HG02970 (cell line): ENCODE data around the gene ZC3H7A.

Experiments
- ATAC-seq: cut with Tn5 transposase; IDR thresholded peaks from one replicate; pipeline ENCODE4 v1.9.1; 2021; ENCODE audit warnings: mild to moderate bottlenecking, moderate library complexity, moderate number of reproducible peaks; ENCODE audit not compliant: unreplicated experiment, low FRiP score

Gene ZC3H7A

DNA sequence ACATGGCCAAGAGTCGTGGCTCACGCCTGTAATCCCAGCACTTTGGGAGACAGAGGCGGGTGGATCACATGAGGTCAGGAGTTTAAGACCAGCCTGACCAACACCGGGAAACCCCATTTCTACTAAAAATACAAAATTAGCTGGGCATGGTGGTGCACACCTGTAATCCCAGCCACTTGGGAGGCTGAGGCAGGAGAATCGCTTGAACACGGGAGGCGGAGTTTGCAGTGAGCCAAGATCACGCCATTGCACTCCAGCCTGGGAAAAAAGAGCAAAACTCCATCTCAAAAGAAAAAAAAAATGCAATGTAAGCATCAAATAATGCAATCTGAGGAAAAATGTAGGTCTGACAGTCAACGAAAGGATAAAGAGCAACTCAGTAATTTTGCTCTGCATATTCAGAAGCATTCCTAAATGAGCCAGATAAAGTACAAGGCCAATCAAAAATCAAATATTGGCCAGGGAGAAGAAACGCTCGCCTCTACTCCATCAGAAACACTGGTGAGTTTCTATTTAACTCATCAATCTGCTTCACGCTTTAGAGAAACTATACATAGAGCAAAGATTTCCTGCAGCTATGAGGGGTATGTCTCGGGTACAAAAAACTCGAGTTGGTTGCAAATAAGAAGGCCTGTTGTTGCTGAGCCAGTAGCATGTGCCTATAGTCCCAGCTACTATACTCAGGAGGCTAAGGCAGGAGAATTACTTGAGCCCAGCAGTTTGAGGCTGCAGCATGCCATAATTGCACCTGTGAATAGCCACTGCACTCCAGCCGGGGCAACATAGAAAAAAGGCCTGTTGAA is 58.1 kb downstream of the ZC3H7A start:
- ATAC-seq: no peak

DNA sequence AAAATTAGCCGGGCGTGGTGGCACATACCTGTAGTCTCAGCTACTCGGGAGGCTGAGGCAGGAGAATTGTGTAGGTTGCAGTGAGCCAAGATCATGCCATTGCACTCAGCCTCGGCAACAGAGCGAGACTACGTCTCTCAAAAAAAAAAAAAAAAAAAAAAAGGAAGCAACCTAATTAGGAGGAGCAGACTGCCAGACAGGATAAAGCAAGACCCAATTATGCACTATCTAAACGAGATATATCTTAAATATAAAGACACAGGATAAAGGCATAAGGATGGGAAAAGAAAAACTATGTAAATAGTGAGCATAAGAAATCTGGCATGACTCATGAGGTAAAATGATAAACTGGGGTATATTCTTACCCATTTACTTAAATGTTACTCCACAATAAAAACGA is 59.3 kb downstream of the ZC3H7A start:
- ATAC-seq: no peak

DNA sequence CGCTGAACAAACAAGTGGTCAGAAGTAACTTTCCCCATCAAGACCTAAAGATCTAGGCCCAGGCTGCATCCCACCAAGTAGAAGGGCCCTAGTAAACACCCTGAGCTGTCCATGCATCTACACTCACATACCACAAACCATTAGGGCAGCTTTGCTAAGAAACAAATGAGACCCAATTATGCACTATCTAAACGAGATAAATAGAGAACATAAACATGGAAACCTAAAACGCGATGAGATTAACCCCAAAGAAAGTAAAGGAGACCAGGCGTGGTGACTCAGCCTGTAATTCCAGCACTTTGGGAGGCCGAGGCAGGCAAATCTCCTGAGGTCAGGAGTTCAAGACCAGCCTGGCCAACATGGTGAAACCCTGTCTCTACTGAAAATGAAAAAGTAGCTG is 60.2 kb downstream of the ZC3H7A start:
- no peak for ATAC-seq

DNA sequence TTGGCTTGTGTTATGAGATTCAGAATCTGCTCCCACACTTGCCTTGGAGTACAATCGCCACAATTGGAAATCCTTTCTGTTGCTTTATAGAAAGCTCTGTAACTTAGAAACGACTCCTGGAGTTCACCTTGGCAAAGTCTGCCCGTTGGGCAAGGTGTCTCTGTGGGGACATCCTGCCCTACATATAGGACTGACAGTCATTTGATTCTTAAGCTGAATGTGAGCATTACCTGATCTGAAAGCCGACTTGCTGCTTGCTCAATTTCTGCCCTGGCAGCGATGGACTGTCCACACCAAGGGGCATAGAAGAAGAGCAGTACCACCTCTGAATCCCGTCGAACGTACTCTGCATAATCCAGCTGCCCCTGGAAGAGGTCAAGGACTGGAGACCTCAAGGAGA is 61.3 kb downstream of the ZC3H7A start:
- no peak for ATAC-seq

DNA sequence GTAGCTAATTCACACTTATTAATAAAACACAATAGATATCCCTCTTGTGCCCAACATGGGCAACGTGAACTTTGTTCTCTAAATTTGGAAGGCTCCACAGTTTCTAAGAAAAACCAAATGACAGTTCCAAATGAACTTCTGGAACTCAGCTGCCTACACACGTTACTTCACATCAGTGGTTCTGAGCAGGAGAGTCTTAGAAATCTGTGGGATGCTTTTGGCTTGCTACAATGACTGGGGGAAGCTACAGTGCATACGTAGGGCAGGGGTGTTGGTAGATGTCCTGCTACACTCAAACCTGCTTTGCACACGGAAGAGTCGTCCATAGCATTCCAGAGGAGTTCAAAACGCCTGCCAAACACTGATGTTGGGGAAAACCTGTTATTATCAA is 62.4 kb downstream of the ZC3H7A start:
- ATAC-seq: no peak

DNA sequence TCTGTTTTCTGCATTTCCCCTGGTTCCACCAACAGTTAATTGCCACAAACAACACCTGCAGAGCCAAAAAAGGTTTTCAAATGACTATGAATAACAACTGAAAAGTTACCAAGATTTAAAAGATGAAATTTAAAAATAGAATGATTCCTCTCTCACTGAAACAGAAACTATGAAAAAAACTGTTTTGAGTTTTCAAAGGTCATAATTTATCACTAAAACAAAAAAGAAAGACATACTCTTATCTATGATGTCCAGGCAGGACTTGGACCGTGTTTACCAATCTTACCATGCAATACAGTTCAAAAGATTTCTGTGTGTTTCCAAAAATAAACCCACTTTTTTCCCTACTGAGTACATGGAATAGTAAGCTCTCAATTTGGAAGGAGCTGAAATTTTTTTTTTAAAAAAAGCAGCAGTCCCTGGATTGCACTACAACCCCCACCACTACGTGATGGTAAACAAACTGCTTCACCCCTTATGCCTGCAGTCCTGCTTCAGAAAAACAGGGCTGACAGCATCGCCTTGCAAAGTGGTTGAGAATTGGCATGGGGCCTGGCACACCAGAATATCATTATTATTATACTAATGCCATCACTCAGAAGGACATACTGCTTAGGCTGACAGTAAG is 62.9 kb downstream of the ZC3H7A start:
- ATAC-seq: no peak

DNA sequence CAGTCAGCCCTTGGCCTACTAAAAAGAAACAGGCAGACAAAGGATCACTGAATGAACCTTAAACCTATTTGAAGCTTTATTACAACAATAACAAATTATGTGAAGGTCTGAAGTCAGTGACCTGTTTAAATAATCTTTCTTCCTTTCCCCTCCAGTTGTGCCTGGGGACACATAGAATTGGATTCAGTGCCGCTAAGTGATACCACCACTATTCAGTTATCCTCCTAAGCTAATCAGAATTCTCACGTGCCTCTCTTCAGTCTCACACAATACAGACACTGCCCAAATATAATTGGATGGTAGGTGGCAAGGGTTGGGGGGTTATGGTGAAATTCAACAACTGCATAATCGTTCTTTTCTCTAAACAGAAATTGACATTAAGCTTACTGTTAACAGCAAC is 65.8 kb downstream of the ZC3H7A start:
- no peak for ATAC-seq

DNA sequence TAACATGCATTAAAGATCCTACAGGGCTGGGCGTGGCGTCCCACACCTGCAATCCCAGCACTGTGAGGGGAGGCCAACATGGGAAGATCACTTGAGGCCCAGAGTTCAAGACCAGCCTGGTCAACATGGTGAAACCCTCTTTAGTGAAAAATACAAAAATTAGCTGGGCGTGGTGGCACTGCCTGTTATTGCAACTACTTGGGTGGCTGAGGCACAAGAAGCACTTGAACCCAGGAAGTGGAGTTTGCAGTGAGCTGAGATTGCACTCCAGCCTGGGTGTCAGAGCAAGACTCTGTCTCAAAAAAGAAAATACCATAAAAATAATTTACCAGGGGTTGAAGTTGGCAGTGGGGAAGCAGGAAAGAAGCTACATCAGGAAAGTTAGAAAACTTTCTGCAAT is 67.3 kb downstream of the ZC3H7A start:
- ATAC-seq: no peak

DNA sequence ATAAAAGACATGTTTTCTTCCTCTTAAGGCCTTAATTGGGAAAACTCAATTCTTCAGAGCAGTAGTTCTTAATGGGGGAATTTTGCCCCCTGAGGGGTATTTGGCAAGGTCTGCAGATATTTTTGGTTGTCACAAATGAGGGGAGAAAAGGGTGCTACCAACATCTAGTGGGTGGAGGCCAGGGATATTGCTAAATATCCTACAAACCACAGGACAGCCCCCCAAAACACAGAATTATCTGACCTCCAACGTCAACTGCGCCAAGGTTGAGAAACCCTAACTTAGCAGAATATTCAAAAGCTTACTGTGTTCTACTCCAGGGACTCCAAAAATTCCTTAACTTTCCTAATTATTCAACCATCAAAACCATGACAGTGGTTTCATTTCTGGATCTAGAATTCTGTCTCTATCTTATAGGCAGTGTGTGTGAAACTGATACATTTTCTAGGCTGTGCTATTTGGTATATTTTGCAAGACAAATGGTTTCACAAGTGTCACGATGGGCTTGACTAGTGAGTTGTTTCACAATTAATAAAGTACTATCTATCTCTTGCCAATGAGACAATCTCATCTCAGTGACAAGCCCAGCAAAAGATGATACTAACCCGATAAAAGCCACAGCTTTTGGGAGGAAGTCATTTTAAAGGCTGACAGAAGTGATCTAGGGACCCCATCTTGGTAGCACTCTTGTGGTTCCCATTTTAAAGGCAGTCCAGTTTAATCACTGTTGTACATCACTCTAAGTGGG is 69.1 kb downstream of the ZC3H7A start:
- ATAC-seq: no peak

DNA sequence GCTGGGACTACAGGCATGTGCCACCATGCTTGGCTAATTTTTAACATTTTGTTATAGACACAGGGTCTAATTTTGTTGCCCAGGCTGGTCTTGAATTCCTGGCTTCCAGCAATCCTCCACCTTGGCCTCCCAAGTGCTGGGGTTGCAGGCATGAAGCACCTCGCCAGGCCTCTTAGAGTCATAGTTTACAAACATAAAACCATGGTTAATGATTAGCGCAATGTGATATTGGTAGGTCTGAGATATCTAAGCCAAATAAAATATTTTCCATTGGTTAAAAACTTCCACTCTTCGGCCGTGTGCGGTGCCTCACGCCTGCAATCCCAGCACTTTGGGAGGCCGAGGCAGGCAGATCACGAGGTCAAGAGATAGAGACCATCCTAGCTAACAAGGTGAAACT is 71.0 kb downstream of the ZC3H7A start:
- no peak for ATAC-seq

DNA sequence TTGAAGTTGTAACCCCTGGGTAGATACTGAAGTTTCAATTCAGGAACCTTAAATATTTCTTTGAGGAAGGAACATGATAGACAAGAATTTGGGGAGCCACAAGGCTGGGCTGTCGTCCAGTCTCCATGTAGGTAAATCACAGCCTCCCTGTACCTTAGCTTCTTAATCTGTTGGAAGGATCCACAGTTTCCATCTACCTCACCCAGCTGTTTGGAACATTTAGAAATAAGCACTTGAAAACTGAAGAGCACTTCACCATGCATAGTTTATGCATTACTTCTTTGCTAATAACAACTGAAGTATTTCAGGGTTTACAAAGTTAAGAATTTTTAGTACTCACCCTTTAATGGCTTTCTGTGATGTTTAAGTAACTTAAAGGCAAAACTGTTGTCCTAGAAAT is 71.6 kb downstream of the ZC3H7A start:
- no peak for ATAC-seq

DNA sequence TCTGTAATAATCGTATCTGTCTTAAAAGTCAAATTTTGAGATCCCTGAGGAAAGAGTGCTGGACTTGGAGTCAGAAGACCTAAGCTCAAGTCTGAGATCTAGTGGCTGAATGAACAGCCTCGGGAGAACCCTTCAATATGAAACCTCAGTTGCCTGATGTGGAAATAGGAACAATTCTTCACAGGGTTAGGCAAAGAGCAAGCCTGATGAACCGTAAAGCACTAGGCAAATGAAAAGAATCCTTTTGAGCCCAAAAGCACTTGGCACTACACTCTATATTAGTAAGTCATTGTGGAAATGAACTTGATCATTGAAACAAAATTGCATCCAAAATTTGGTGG is 74.6 kb downstream of the ZC3H7A start:
- ATAC-seq: no peak

DNA sequence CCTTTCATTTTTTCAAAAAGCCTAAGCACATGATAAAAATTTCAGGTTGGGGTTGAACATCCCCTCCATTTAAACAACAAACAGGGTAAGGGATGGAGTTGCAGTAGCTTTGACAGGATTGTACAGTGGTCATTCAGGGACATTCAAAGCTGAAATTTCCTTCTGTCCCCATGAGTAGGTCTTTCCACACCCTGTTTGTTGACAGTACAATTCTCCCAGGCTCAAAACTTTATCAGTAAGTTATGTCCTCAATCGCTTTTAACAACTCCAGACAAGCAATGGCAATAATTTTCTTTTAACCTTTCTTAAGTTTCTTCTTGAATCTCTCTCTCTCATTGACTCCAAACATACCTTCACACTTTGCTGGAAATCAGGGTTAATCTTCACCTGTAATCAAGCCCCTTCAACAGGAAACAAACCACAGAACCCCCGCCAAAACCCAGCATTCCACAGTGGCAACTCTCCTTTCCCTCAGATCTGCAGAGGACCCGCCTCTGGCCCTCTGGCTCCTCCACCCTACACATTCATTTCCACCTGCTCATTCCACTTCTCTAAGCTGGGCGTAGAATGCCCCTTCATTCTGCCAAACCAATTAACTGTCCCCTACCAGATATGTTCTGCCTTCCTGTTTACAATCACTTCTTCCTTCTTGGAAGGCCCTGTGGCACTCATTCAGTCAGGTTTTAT is 75.1 kb downstream of the ZC3H7A start:
- ATAC-seq: no peak

DNA sequence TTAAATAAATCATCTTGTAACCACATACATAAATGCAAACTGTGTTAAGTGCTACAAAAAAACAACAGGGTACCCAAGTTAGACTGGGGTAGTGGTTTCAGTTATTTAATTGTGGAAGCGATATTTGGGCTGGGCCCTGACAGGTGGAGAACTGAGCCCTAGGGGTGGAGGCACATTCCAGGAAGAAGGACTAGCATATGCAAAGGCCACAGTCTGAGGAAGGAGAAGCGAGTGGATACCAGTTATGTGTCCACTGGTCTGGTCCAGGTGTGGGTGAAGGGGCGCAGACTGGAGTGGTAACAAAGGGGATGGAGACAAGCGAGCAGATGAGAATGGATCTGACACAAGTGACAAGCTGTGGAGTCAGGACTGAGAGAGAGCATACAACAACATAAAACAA is 77.3 kb downstream of the ZC3H7A start:
- ATAC-seq: no peak

DNA sequence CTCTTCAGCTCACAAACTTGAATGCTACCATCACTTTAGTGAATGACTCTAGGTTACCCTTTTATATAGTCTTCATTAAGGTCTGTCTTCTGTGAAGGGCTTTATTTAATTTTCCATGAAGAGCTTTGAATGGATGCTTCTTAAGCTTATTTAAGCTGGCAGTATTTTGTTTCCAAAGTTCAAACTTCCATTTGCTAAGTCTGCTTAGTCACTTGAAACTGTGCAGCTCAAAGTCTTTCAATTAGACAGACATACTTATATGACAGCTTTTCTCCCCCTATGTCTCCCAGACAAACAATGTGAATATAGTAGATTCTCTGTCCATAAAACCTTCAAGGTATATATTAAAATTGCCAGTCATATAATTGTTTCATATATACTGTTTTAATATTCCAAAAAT is 77.9 kb downstream of the ZC3H7A start:
- no peak for ATAC-seq

DNA sequence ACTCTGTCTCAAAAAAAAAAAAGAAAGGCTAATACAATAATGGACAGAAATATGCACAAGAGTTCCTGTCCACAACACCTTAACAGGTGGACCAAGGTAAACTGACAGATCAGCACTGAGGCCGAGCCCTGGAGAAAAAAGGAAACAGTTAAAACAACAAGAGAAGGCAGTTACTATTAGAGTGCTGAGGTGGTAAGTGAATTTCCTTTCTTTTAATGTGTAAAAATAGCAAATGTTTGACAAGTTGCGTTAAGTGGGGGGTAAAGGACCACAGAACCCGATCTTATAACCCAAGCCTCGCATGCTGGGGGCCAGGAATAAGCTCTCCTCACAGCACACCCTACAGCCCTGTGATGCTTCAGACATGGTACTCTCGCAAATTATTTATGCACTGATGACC is 79.2 kb downstream of the ZC3H7A start:
- ATAC-seq: no peak

DNA sequence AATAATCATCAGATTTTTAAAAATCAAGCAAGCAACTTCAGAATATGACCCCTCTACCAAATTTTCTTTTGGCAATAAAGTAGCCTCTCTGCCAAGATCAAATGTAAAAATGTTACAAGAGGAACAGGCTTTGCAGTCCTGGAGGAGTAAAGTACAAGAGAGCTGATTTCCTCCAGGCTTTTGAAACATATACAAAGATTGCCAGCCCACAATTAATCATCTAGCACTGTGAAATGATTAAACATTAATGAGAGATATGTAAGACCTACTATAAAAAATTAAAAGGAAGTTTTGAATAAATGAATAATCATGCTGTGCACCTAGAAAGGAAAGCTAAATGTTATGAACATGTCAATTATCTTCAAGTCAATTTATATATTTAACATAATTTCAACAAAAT is 80.7 kb downstream of the ZC3H7A start:
- no peak for ATAC-seq

DNA sequence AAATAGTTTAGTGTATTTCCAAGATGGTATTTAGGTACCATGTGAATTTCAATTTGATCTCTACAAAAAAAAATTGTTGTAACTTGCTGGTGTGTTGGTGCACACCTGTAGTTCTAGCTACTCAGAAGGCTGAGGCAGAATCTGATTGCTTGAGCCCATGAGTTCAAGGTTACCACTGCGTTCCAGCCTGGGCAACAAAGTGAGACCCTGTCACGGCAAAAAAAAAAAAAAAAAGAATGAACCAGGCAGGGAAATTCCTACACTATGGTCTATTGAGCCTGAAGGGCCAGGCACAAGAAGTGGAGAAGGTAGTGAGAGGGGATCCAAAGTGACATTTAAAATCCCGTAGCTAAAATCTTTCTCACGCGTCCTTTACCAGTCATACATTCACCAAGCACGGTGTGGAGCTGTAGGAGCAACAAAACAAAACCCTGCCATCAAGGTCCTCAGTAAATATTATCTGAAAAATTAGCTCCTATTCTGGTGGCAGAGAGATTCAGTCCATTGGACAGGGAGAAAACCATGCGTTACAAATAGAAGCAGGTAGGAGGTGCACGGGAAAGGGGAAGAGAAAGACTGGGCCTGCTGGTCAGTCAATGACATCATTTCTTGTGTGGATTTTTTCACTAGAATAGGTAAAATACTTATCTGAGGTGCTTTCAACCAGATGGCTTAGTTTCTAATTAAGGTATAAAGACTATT is 81.7 kb downstream of the ZC3H7A start:
- no peak for ATAC-seq

DNA sequence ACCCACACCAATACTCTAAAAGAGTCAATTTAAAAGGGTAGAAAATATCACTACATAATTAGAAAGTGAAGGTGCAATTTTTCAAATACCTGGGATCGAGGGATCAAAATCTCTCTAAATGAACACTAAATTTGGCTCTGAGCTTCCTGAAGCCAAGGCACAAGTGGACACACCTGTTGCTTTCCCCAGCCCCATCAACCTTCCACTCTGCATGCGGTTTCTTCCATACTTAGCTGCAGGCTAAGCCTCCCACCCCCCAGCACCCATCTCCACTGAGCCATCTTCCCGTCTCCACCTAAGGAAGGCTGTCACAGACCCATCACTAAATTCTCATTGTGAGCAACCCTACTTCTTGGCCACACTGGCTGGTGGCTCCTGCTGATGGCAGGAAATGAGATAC is 84.9 kb downstream of the ZC3H7A start:
- no peak for ATAC-seq

DNA sequence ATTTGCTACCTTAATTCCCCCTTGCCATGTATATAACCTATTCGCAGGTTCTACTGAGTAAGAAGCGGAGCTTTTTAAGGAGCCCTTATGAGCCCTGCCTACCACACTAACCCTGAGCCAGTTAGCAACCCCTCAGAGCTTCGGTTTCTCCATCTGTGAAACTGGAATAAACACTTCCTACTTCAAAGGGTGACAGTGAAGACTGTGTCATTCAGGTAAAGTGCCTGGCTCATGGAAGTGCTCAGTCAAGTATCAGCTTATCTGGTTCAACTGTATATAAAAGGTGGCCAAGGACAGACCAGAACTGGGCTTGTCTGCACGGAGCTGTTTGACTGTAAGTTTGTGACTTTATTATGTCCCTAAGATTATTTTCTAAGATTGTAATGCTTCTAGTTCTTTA is 85.4 kb downstream of the ZC3H7A start:
- ATAC-seq: no peak

DNA sequence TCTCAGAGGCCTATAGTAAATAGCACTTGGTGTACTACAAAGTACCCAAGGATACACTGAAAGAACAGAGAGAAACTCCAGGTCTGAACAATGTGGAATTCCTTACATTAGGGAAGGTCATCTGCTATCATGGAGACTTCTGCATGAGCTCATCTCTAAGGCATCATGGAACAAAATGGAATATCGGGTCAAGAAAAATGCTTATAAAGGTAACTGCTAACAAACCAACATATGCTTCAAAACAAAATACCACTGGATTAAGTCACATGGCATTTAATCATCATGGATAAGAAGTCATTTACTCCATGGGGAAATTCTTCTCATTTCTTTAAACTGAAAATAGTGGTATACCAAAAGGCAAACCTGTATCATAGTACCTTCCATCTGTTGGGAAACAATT is 88.6 kb downstream of the ZC3H7A start:
- ATAC-seq: no peak
